T-helper 2 cell (primary cell): ENCODE data around the gene TMEM109.

Experiments
- DNase-seq, 5 experiments: peaks; one replicate each; pipeline versions ENCODE4 v3.0.0 to v3.0.0-alpha.2; 2012 to 2022

The TMEM109 gene

GRCh38 chr11:60910281-60910687 is 3.7 kb upstream of the TMEM109 start:
- DNase-seq, result no peak

GRCh38 chr11:60910711-60911380 is 3.1 kb upstream of the TMEM109 start:
- DNase-seq, result no peak

- DNase-seq, result peak in 2 of 5 experiments; percentile 40 to 68
These were observed 1.6 kb upstream of the TMEM109 start for GRCh38 chr11:60912223-60912850.

GRCh38 chr11:60912851-60913528 is 968 bp upstream of the TMEM109 start:
- no peak for DNase-seq

GRCh38 chr11:60914633-60915247 is 782 bp downstream of the TMEM109 start:
- DNase-seq, result peak in 2 of 5 experiments; percentile 39 to 49

GRCh38 chr11:60915248-60915914 is 1.4 kb downstream of the TMEM109 start:
- peak; percentile 38 to 93 (median 52) for DNase-seq

GRCh38 chr11:60916669-60917206 is 2.8 kb downstream of the TMEM109 start:
- DNase-seq, result no peak

GRCh38 chr11:60917267-60917666 is 3.3 kb downstream of the TMEM109 start:
- no peak for DNase-seq

- DNase-seq, result no peak
These were observed 4.4 kb downstream of the TMEM109 start for GRCh38 chr11:60918251-60918938.

- no peak for DNase-seq
These were observed 4.9 kb downstream of the TMEM109 start for GRCh38 chr11:60918939-60919265.

GRCh38 chr11:60919320-60919719 is 5.4 kb downstream of the TMEM109 start:
- DNase-seq, result no peak

GRCh38 chr11:60919956-60920355 is 6.0 kb downstream of the TMEM109 start:
- no peak for DNase-seq

GRCh38 chr11:60921259-60921658 is 7.3 kb downstream of the TMEM109 start:
- DNase-seq, result no peak

- DNase-seq, result no peak
These were observed 7.9 kb downstream of the TMEM109 start for GRCh38 chr11:60921777-60922335.

- DNase-seq, result no peak
These were observed 8.9 kb downstream of the TMEM109 start for GRCh38 chr11:60922906-60923305.

GRCh38 chr11:60923326-60923725 is 9.4 kb downstream of the TMEM109 start:
- DNase-seq, result no peak

GRCh38 chr11:60923800-60924109 is 9.8 kb downstream of the TMEM109 start:
- DNase-seq, result no peak

GRCh38 chr11:60924110-60924905 is 10.3 kb downstream of the TMEM109 start, which contains the start of gene TMEM132A:
TSS of gene TMEM132A (plus strand) at chr11:60924460. CDS start at chr11:60924634, 174 bp downstream.
- no peak for DNase-seq

GRCh38 chr11:60924906-60925853 is 11.2 kb downstream of the TMEM109 start:
- no peak for DNase-seq

GRCh38 chr11:60925868-60926267 is 11.9 kb downstream of the TMEM109 start:
- no peak for DNase-seq
